Sigmoid colon (tissue), 4 donors: ENCODE data around the gene SF3B1.

Experiments
- CTCF ChIP-seq, 4 experiments: fragments of 450-650 bp in 3 of 4; fragments of 200-600 bp in 1 of 4; IDR thresholded peaks; one replicate each; pipeline ENCODE4 v1.5.1; 2016 to 2019; ENCODE audit warnings: antibody characterized with exemption in 4 of 4, mild to moderate bottlenecking in 3 of 4, moderate library complexity in 2 of 4
- EP300 ChIP-seq, 4 donors: sonication (generic); formaldehyde crosslinking; IDR thresholded peaks; one replicate each; pipeline ENCODE4 v1.6.1; 2017; ENCODE audit warnings: antibody characterized with exemption in 4 of 4
- POLR2A ChIP-seq, 2 donors: fragments of 450-650 bp; IDR thresholded peaks; one replicate each; pipeline ENCODE4 v1.6.1; 2016; ENCODE audit warnings: antibody characterized with exemption in 2 of 2, mild to moderate bottlenecking in 2 of 2, moderate library complexity in 2 of 2
- POLR2AphosphoS5 ChIP-seq, 4 donors: sonication (generic); formaldehyde crosslinking; IDR thresholded peaks; one replicate each; pipeline ENCODE4 v1.6.1; 2017; ENCODE audit warnings: antibody characterized with exemption in 4 of 4

- TF ChIP-seq CTCF (IDR thresholded peaks at IDR 0.05) (no peak), EP300 (IDR thresholded peaks at IDR 0.05) (no peak), POLR2A (IDR thresholded peaks at IDR 0.05) (no peak), POLR2AphosphoS5 (IDR thresholded peaks at IDR 0.05) (no peak)
Observed at GRCh38 chr2:197460649-197461048, 25.8 kb upstream of the SF3B1 start.
